GM12878 (cell line): ENCODE measurements around the gene CHRNA3. TPM values are rescaled to one million over a fixed set of nuclear protein-coding genes. Genes with fewer than 3 reads are reported as not detected.

Experiments
- ATAC-seq: fragments of 200-7000 bp; cut with Tn5 transposase; 3 replicates; pipeline ENCODE4 v1.9.1; 2020; ENCODE audit warnings: mild to moderate bottlenecking, moderate library complexity
- BruUV-seq: library from RNA; stranded (reverse); fragments of 400-500 nt; replicated peaks from 2 replicates; lab custom pipeline; 2021; lab: Mats Ljungman, UMichigan
- CTCF ChIA-PET: fragments of 300-600 bp; sonication (Branson Sonifier 250); formaldehyde crosslinking; extraction: SDS; loops from one replicate; lab custom pipeline; 2021; ENCODE audit warnings: inconsistent platforms; lab: Yijun Ruan, JAX
- POLR2A ChIA-PET: fragments of 350-600 bp; formaldehyde crosslinking; extraction: SDS; loops from one replicate; lab custom pipeline; 2021; ENCODE audit warnings: inconsistent platforms; lab: Charles Lee
- RAD21 ChIA-PET: fragments of 300-600 bp; sonication (Branson Sonifier 250); formaldehyde crosslinking; loops from one replicate; lab custom pipeline; 2023; ENCODE audit warnings: antibody characterized with exemption; ENCODE audit not compliant: unreplicated experiment; lab: Charles Lee
- SMC1A ChIA-PET: fragments of 300-600 bp; sonication (Branson Sonifier 250); formaldehyde crosslinking; loops from one replicate; lab custom pipeline; 2023; ENCODE audit not compliant: unreplicated experiment, uncharacterized antibody; lab: Charles Lee
- DNase-seq: peaks from one replicate; pipeline ENCODE4 v3.0.0-alpha.2; 2011; ENCODE audit warnings: low read depth, low spot score
- FAIRE-seq: peaks from 3 replicates; lab custom pipeline; 2011; peaks lifted over from hg19 to GRCh38; lab: Jason Lieb, UNC
- H2AFZ ChIP-seq: 2 replicates; pipeline ENCODE4 v1.6.0; 2011; ENCODE audit warnings: low read depth, low read length, control low read depth; ENCODE audit not compliant: control insufficient read depth
- H3K27ac ChIP-seq: 2 replicates; pipeline ENCODE4 v1.5.1; 2011; ENCODE audit warnings: control low read depth; ENCODE audit not compliant: control insufficient read depth, insufficient read depth
- H3K27me3 ChIP-seq, 2 experiments: replicated peaks in 1 of 2; 2 replicates each; pipeline versions ENCODE4 v1.6.0 to v1.6.1; 2011; ENCODE audit warnings: low read length in 1 of 2; ENCODE audit not compliant: control insufficient read depth in 2 of 2, insufficient read depth in 2 of 2
- H3K36me3 ChIP-seq, 2 experiments: 2 replicates each; pipeline ENCODE4 v1.5.1; 2011; ENCODE audit warnings: low read length in 1 of 2; ENCODE audit not compliant: control insufficient read depth in 2 of 2, insufficient read depth in 2 of 2
- H3K4me1 ChIP-seq: 2 replicates; pipeline ENCODE4 v1.6.1; 2011; ENCODE audit warnings: mild to moderate bottlenecking, low read length, moderate library complexity, mixed read lengths; ENCODE audit not compliant: control insufficient read depth, insufficient read depth
- H3K4me2 ChIP-seq: 2 replicates; pipeline ENCODE4 v1.6.0; 2011; ENCODE audit warnings: control low read depth; ENCODE audit not compliant: control insufficient read depth, insufficient read depth
- H3K4me3 ChIP-seq: fragments of 200-600 bp; sonication (generic); 2 replicates; pipeline ENCODE4 v1.5.1; 2016
- H3K79me2 ChIP-seq: 2 replicates; pipeline ENCODE4 v1.6.0; 2011; ENCODE audit warnings: low read length; ENCODE audit not compliant: control insufficient read depth, insufficient read depth
- H3K9ac ChIP-seq: 2 replicates; pipeline ENCODE4 v1.8.0; 2011; ENCODE audit warnings: low read length, control low read depth, mixed read lengths; ENCODE audit not compliant: control insufficient read depth, insufficient read depth
- H3K9me3 ChIP-seq: replicated peaks from 3 replicates; pipeline ENCODE4 v1.5.1; 2011; ENCODE audit warnings: mild to moderate bottlenecking, low read length; ENCODE audit not compliant: control insufficient read depth, insufficient read depth
- H4K20me1 ChIP-seq: 2 replicates; pipeline ENCODE4 v1.6.0; 2011; ENCODE audit not compliant: control insufficient read depth, insufficient read depth
- ASH2L ChIP-seq: fragments of 300-600, 200-600 bp; sonication (generic); IDR thresholded peaks from 2 replicates; pipeline ENCODE4 v1.6.1; 2017; ENCODE audit warnings: low read depth, mild to moderate bottlenecking, borderline replicate concordance
- IKZF1 ChIP-seq: fragments of 450-650 bp; conservative IDR thresholded peaks from 2 replicates; pipeline ENCODE4 v1.6.1; 2017; ENCODE audit warnings: antibody characterized with exemption, mild to moderate bottlenecking
- JUND ChIP-seq: IDR thresholded peaks from 2 replicates; pipeline ENCODE4 v1.6.1; 2012; ENCODE audit warnings: low read depth, mild to moderate bottlenecking, low read length, improper control_type of control experiment, moderate library complexity
- MEF2A ChIP-seq: IDR thresholded peaks from 2 replicates; pipeline ENCODE4 v1.6.1; 2011; ENCODE audit warnings: low read depth, mild to moderate bottlenecking, low read length, moderate library complexity; ENCODE audit not compliant: insufficient read depth
- NFYA ChIP-seq: IDR thresholded peaks from 2 replicates; pipeline ENCODE4 v1.6.1; 2011; ENCODE audit warnings: low read depth, mild to moderate bottlenecking, low read length, improper control_type of control experiment, borderline replicate concordance
- NR2C1 ChIP-seq: fragments of 450-650 bp; IDR thresholded peaks from 2 replicates; pipeline ENCODE4 v1.6.1; 2017; ENCODE audit warnings: antibody characterized with exemption, mild to moderate bottlenecking, moderate library complexity
- POLR2A ChIP-seq: IDR thresholded peaks from 2 replicates; pipeline ENCODE4 v1.6.1; 2011; ENCODE audit warnings: low read depth, mild to moderate bottlenecking, low read length
- RAD51 ChIP-seq: fragments of 450-650 bp; IDR thresholded peaks from 2 replicates; pipeline ENCODE4 v1.6.1; 2016; ENCODE audit warnings: moderate library complexity, mild to moderate bottlenecking, inconsistent platforms
- SIN3A ChIP-seq: IDR thresholded peaks from 2 replicates; pipeline ENCODE4 v1.6.1; 2012; ENCODE audit warnings: low read depth, low read length, improper control_type of control experiment
- SPI1 ChIP-seq: IDR thresholded peaks from 2 replicates; pipeline ENCODE4 v1.6.1; 2011; ENCODE audit warnings: low read depth, mild to moderate bottlenecking, low read length, moderate library complexity, borderline replicate concordance; ENCODE audit not compliant: insufficient read depth
- WGBS: methylation state at CpG from one replicate; pipeline ENCODE4 v1.1.6; 2016; ENCODE audit warnings: low lambda C conversion rate; ENCODE audit not compliant: insufficient replicate concordance, insufficient coverage; ENCODE audit errors: missing lambda C conversion rate; 5-methylcytosine and 5-hydroxymethylcytosine counted together
- in situ Hi-C: fragments of 300-500 bp; cut with MboI; formaldehyde crosslinking; loops from 9 replicates; pipeline ENCODE4 v1.14.3; 2018; ENCODE audit warnings: mixed read lengths
- intact Hi-C: fragments of 100-400 bp; cut with micrococcal nuclease; formaldehyde crosslinking; loops from one replicate; pipeline ENCODE4 v1.14.2; 2022; ENCODE audit not compliant: unreplicated experiment
- polyA plus RNA-seq, 11 experiments: library from polyadenylated mRNA; depleted of rRNA in 4 of 11; unstranded in 6 of 11; stranded (reverse) in 5 of 11; fragments of >200 nt; fragmentation: Nextera tagmentation in 4 of 11; fragmentation: Illumina TruSeq in 1 of 11; extraction: Ambion mirVana in 4 of 11; extraction: Trizol in 1 of 11; gene quantifications; 1 replicate in 1 of 11; 2 replicates in 10 of 11; pipeline versions ENCODE4 v1.2.1 to v1.2.3, GENCODE V29; 2011 to 2016; ENCODE audit warnings: inconsistent platforms in 2 of 11, missing spikeins in 2 of 11, low read depth in 1 of 11
- total RNA-seq, 4 experiments: library from RNA; depleted of rRNA in 3 of 4; stranded (reverse); fragments of >200 nt in 3 of 4; fragmentation: Illumina TruSeq in 1 of 4; extraction: Trizol in 1 of 4; gene quantifications; 2 replicates each; pipeline versions ENCODE4 v1.2.1 to v1.2.3, GENCODE V29; 2013 to 2021
- TF ChIP-seq, protein P1 (sequence below): fragments of 450-650 bp; IDR thresholded peaks from 2 replicates; pipeline ENCODE4 v1.6.1; 2017; ENCODE audit warnings: mild to moderate bottlenecking, moderate library complexity
- TF ChIP-seq, protein P2 (sequence below): IDR thresholded peaks from 2 replicates; pipeline ENCODE4 v1.6.1; 2012; ENCODE audit warnings: mild to moderate bottlenecking, low read depth, low read length
- TF ChIP-seq, protein P3 (sequence below): fragments of 450-650 bp; IDR thresholded peaks from 2 replicates; pipeline ENCODE4 v1.6.1; 2017; ENCODE audit warnings: antibody characterized with exemption, mild to moderate bottlenecking, moderate library complexity

Gene CHRNA3
- total and polyA plus RNA-seq, 10 of the 15 experiments (the other 5 are each of a cell fraction or from before 2014, with no cell fraction given), result 0.06 to 0.19 (median 0.09) TPM; not detected in 7

- TF ChIP-seq, protein P1, sequence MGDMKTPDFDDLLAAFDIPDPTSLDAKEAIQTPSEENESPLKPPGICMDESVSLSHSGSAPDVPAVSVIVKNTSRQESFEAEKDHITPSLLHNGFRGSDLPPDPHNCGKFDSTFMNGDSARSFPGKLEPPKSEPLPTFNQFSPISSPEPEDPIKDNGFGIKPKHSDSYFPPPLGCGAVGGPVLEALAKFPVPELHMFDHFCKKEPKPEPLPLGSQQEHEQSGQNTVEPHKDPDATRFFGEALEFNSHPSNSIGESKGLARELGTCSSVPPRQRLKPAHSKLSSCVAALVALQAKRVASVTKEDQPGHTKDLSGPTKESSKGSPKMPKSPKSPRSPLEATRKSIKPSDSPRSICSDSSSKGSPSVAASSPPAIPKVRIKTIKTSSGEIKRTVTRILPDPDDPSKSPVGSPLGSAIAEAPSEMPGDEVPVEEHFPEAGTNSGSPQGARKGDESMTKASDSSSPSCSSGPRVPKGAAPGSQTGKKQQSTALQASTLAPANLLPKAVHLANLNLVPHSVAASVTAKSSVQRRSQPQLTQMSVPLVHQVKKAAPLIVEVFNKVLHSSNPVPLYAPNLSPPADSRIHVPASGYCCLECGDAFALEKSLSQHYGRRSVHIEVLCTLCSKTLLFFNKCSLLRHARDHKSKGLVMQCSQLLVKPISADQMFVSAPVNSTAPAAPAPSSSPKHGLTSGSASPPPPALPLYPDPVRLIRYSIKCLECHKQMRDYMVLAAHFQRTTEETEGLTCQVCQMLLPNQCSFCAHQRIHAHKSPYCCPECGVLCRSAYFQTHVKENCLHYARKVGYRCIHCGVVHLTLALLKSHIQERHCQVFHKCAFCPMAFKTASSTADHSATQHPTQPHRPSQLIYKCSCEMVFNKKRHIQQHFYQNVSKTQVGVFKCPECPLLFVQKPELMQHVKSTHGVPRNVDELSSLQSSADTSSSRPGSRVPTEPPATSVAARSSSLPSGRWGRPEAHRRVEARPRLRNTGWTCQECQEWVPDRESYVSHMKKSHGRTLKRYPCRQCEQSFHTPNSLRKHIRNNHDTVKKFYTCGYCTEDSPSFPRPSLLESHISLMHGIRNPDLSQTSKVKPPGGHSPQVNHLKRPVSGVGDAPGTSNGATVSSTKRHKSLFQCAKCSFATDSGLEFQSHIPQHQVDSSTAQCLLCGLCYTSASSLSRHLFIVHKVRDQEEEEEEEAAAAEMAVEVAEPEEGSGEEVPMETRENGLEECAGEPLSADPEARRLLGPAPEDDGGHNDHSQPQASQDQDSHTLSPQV, result no peak
- TF ChIP-seq NR2C1, result no peak
- TF ChIP-seq, all 136 proteins: peak for 0
Measured at GRCh38 chr15:78663703-78664102, 42.9 kb upstream of the CHRNA3 start (continued).

GRCh38 chr15:78662028-78662427 is 41.2 kb upstream of the CHRNA3 start:
- Histone ChIP-seq H3K27me3 (no peaks in the 10 kb centered on the region), H3K9ac (no peak overlapping the region), H2AFZ (no peak overlapping the region), H3K9me3 (no peaks in the 10 kb centered on the region), H3K4me1 (0 out of 2 replicates have a peak, but pooled peaks cover 3% of the 10 kb centered on the region), H3K36me3 (no peaks in the 10 kb centered on the region), H3K27ac (no peak overlapping the region), H3K79me2 (no peaks in the 10 kb centered on the region), H3K4me3 (no peak overlapping the region), H4K20me1 (no peaks in the 10 kb centered on the region), H3K4me2 (no peak overlapping the region)
- FAIRE-seq, result no peak
- intact Hi-C loops, result no loop called here
- in situ Hi-C loops, result no loop called here
- no peak for DNase-seq
- ChIA-PET RAD21 (no interaction called here), CTCF (interaction anchor here (0.6 kb wide), 1 partner anchor 13 kb away, joined by 3 read pairs; no protein-coding TSS in a partner anchor), SMC1A (no interaction called here), POLR2A (no interaction called here)
- WGBS, result 60% methylated on average over 5 of the region's 5 CpGs
- no peak for ATAC-seq
- no TSS peak for BruUV-seq
- TF ChIP-seq, protein P2, sequence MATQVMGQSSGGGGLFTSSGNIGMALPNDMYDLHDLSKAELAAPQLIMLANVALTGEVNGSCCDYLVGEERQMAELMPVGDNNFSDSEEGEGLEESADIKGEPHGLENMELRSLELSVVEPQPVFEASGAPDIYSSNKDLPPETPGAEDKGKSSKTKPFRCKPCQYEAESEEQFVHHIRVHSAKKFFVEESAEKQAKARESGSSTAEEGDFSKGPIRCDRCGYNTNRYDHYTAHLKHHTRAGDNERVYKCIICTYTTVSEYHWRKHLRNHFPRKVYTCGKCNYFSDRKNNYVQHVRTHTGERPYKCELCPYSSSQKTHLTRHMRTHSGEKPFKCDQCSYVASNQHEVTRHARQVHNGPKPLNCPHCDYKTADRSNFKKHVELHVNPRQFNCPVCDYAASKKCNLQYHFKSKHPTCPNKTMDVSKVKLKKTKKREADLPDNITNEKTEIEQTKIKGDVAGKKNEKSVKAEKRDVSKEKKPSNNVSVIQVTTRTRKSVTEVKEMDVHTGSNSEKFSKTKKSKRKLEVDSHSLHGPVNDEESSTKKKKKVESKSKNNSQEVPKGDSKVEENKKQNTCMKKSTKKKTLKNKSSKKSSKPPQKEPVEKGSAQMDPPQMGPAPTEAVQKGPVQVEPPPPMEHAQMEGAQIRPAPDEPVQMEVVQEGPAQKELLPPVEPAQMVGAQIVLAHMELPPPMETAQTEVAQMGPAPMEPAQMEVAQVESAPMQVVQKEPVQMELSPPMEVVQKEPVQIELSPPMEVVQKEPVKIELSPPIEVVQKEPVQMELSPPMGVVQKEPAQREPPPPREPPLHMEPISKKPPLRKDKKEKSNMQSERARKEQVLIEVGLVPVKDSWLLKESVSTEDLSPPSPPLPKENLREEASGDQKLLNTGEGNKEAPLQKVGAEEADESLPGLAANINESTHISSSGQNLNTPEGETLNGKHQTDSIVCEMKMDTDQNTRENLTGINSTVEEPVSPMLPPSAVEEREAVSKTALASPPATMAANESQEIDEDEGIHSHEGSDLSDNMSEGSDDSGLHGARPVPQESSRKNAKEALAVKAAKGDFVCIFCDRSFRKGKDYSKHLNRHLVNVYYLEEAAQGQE, result no peak
- TF ChIP-seq IKZF1, result no peak
- no peak for TF ChIP-seq POLR2A
- TF ChIP-seq, protein P3, sequence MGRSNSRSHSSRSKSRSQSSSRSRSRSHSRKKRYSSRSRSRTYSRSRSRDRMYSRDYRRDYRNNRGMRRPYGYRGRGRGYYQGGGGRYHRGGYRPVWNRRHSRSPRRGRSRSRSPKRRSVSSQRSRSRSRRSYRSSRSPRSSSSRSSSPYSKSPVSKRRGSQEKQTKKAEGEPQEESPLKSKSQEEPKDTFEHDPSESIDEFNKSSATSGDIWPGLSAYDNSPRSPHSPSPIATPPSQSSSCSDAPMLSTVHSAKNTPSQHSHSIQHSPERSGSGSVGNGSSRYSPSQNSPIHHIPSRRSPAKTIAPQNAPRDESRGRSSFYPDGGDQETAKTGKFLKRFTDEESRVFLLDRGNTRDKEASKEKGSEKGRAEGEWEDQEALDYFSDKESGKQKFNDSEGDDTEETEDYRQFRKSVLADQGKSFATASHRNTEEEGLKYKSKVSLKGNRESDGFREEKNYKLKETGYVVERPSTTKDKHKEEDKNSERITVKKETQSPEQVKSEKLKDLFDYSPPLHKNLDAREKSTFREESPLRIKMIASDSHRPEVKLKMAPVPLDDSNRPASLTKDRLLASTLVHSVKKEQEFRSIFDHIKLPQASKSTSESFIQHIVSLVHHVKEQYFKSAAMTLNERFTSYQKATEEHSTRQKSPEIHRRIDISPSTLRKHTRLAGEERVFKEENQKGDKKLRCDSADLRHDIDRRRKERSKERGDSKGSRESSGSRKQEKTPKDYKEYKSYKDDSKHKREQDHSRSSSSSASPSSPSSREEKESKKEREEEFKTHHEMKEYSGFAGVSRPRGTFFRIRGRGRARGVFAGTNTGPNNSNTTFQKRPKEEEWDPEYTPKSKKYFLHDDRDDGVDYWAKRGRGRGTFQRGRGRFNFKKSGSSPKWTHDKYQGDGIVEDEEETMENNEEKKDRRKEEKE, result no peak
- TF ChIP-seq NFYA, result no peak
- no peak for TF ChIP-seq SIN3A
- no peak for TF ChIP-seq ASH2L
- TF ChIP-seq SPI1, result no peak
- TF ChIP-seq RAD51, result no peak
- TF ChIP-seq JUND, result no peak
- no peak for TF ChIP-seq MEF2A
